Measurements from ENCODE around the gene PERM1. TPM values are rescaled to one million over a fixed set of nuclear protein-coding genes. Genes with fewer than 3 reads are reported as not detected.

Gene PERM1
- total RNA-seq, 1 donor from 2014 or later: not detected

- TF ChIP-seq, protein P1, sequence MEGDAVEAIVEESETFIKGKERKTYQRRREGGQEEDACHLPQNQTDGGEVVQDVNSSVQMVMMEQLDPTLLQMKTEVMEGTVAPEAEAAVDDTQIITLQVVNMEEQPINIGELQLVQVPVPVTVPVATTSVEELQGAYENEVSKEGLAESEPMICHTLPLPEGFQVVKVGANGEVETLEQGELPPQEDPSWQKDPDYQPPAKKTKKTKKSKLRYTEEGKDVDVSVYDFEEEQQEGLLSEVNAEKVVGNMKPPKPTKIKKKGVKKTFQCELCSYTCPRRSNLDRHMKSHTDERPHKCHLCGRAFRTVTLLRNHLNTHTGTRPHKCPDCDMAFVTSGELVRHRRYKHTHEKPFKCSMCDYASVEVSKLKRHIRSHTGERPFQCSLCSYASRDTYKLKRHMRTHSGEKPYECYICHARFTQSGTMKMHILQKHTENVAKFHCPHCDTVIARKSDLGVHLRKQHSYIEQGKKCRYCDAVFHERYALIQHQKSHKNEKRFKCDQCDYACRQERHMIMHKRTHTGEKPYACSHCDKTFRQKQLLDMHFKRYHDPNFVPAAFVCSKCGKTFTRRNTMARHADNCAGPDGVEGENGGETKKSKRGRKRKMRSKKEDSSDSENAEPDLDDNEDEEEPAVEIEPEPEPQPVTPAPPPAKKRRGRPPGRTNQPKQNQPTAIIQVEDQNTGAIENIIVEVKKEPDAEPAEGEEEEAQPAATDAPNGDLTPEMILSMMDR (IDR thresholded peaks at IDR 0.05): no peak
- Mint-ChIP-seq H3K4me1 (ENCODE audit: unreplicated experiment) (peaks cover 13% of the 10 kb centered on the region), H3K4me3 (ENCODE audit: unreplicated experiment) (no peak overlapping the region), H3K36me3 (ENCODE audit: unreplicated experiment) (peaks cover 26% of the 10 kb centered on the region), H3K27ac (ENCODE audit: unreplicated experiment) (no peak overlapping the region), H3K27me3 (ENCODE audit: unreplicated experiment) (no peaks in the 10 kb centered on the region), H3K9me3 (ENCODE audit: unreplicated experiment) (no peaks in the 10 kb centered on the region)
- DNase-seq (ENCODE audit: extremely low spot score, unreplicated experiment): no peak
Measured at GRCh38 chr1:955474-955873, 26.4 kb downstream of the PERM1 start.

DNA sequence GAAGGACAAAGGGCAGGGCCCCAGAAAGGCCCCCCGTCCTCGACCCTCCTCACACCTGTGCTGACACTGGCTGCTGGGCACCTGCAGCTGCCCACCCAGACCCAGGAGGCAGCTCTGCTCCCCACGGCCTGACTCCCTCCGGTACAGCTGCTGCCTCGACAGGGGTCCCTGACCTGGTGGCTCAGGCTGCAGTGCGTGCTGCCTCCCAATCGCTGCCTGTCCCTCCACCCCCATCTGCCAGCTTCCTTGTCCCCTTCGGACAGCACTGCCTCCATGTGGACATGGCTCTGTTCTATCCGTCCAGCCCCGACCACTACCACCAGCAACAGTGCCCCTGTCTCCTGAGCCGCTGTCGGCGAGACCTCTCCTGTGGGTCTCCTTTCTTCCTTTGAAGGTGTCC is 27.0 kb downstream of the PERM1 start:
- H3K4me3 Mint-ChIP-seq (ENCODE audit: unreplicated experiment): no peak overlapping the region
- TF ChIP-seq, protein P1 (IDR thresholded peaks at IDR 0.05): no peak
- DNase-seq (ENCODE audit: extremely low spot score, unreplicated experiment): no peak
- H3K27ac Mint-ChIP-seq (ENCODE audit: unreplicated experiment): no peak overlapping the region
- peaks cover 29% of the 10 kb centered on the region for H3K36me3 Mint-ChIP-seq (ENCODE audit: unreplicated experiment)
- no peaks in the 10 kb centered on the region for H3K27me3 Mint-ChIP-seq (ENCODE audit: unreplicated experiment)
- H3K4me1 Mint-ChIP-seq (ENCODE audit: unreplicated experiment): peaks cover 13% of the 10 kb centered on the region
- no peaks in the 10 kb centered on the region for H3K9me3 Mint-ChIP-seq (ENCODE audit: unreplicated experiment)

DNA sequence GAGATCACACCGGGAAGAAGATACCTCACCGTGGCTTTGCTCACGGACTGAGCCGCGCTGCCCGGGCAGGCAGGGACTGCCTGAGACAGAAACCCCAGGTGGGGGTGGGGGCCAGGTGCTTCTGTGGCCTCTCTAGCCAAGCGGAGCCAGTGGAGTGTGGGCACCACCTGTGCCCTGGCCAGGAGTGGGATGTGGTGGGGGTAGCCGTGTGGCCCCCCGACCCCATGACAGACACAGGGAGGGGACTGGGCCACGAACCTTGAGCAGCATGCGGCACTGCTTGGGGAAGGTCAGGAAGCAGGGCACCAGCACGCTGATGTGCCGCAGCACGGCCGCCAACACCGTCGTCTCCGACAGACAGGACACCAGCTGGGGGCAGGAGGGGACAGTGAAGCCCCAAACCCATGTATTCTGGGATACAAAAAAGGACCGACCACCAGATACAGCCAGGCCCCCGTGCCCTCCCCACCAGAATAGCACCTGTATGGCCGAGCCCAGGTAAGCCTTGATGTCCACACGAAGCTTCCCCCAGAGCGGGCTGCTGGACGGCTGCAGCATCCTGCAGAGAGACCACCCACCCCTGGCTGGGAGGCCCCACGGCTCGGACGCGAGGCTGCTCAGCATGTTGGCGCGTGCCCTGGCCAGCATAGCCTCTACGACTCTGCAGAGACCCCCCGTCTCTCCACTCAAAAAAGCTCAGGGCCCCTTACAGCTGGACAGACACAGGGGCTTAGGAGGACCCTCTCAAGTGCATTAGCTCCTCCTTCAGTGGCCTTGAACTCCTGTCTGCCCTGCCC is 28.2 kb downstream of the PERM1 start:
- H3K27me3 Mint-ChIP-seq (ENCODE audit: unreplicated experiment): no peaks in the 10 kb centered on the region
- DNase-seq (ENCODE audit: extremely low spot score, unreplicated experiment): no peak
- H3K4me1 Mint-ChIP-seq (ENCODE audit: unreplicated experiment): peaks cover 13% of the 10 kb centered on the region
- TF ChIP-seq, protein P1 (IDR thresholded peaks at IDR 0.05): no peak
- no peak overlapping the region for H3K4me3 Mint-ChIP-seq (ENCODE audit: unreplicated experiment)
- no peak overlapping the region for H3K27ac Mint-ChIP-seq (ENCODE audit: unreplicated experiment)
- peaks cover 37% of the 10 kb centered on the region for H3K36me3 Mint-ChIP-seq (ENCODE audit: unreplicated experiment)
- no peaks in the 10 kb centered on the region for H3K9me3 Mint-ChIP-seq (ENCODE audit: unreplicated experiment)

- Mint-ChIP-seq H3K27me3 (ENCODE audit: unreplicated experiment) (no peaks in the 10 kb centered on the region), H3K9me3 (ENCODE audit: unreplicated experiment) (no peaks in the 10 kb centered on the region), H3K4me1 (ENCODE audit: unreplicated experiment) (peaks cover 4% of the 10 kb centered on the region), H3K36me3 (ENCODE audit: unreplicated experiment) (peaks cover 37% of the 10 kb centered on the region), H3K4me3 (ENCODE audit: unreplicated experiment) (no peak overlapping the region), H3K27ac (ENCODE audit: unreplicated experiment) (no peak overlapping the region)
- TF ChIP-seq, protein P1 (IDR thresholded peaks at IDR 0.05): no peak
- DNase-seq (ENCODE audit: extremely low spot score, unreplicated experiment): no peak
Measured at GRCh38 chr1:952603-953002, 29.3 kb downstream of the PERM1 start.

DNA sequence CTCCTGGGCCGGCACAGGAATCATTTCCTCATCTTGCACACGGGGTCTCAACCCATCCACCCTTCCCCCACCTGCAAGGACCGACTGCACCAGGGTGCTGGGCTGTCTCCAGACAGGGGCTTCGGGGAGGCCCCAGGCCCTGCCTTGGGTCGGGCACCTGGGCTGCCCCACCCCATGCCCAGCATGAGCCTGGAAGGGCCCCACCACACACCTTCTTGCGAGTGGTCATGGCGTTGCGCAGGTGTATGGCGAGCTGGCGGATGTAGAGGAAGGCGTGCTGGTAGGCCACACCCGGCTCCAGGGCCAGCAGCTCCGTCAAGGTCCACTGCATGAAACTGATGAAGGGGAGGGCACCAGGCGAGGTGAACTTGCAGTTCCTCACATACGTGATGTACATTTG is 29.7 kb downstream of the PERM1 start:
- H3K27ac Mint-ChIP-seq (ENCODE audit: unreplicated experiment): no peak overlapping the region
- no peak for DNase-seq (ENCODE audit: extremely low spot score, unreplicated experiment)
- H3K9me3 Mint-ChIP-seq (ENCODE audit: unreplicated experiment): no peaks in the 10 kb centered on the region
- H3K4me3 Mint-ChIP-seq (ENCODE audit: unreplicated experiment): no peak overlapping the region
- no peaks in the 10 kb centered on the region for H3K27me3 Mint-ChIP-seq (ENCODE audit: unreplicated experiment)
- peaks cover 38% of the 10 kb centered on the region for H3K36me3 Mint-ChIP-seq (ENCODE audit: unreplicated experiment)
- H3K4me1 Mint-ChIP-seq (ENCODE audit: unreplicated experiment): peaks cover under 1% of the 10 kb centered on the region
- TF ChIP-seq, protein P1 (IDR thresholded peaks at IDR 0.05): no peak
